ENCODE measurements around the gene S100A10. TPM values are rescaled to one million over a fixed set of nuclear protein-coding genes. Genes with fewer than 3 reads are reported as not detected.

Gene S100A10
- total RNA-seq, 4 donors from 2014 or later = 127 to 351 (median 161) TPM

GRCh38 chr1:151967091-151967490 is 26.6 kb downstream of the S100A10 start:
- DNase-seq (ENCODE audit: low spot score) (no peak), ATAC-seq (ENCODE audit: low FRiP score) (no peak)
- TF ChIP-seq, protein P1, sequence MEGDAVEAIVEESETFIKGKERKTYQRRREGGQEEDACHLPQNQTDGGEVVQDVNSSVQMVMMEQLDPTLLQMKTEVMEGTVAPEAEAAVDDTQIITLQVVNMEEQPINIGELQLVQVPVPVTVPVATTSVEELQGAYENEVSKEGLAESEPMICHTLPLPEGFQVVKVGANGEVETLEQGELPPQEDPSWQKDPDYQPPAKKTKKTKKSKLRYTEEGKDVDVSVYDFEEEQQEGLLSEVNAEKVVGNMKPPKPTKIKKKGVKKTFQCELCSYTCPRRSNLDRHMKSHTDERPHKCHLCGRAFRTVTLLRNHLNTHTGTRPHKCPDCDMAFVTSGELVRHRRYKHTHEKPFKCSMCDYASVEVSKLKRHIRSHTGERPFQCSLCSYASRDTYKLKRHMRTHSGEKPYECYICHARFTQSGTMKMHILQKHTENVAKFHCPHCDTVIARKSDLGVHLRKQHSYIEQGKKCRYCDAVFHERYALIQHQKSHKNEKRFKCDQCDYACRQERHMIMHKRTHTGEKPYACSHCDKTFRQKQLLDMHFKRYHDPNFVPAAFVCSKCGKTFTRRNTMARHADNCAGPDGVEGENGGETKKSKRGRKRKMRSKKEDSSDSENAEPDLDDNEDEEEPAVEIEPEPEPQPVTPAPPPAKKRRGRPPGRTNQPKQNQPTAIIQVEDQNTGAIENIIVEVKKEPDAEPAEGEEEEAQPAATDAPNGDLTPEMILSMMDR (IDR thresholded peaks at IDR 0.05) = no peak

- DNase-seq (ENCODE audit: low spot score) (no peak), ATAC-seq (ENCODE audit: low FRiP score) (no peak)
- TF ChIP-seq, protein P1 (IDR thresholded peaks at IDR 0.05) = no peak
These were observed 27.6 kb downstream of the S100A10 start for GRCh38 chr1:151966061-151966460.

DNA sequence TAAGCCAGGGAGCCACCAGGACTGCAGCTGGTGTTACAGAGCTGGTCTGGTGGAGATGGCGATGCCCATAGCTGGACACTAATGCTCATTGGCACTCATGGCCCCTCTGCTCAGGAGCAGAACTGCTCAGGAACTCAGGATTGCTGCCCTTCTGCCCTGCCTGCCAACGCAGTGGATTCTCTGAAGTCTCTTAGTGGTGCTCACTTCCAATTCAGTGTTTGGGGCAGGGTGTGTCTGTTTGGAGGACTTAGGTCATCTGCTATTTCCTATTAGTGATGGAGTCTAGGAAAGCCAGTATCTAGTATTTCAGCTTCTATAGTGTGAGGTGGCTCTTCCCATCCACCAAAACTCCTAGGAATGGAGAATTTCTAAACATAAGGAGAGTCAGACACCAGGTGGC is 29.1 kb downstream of the S100A10 start:
- TF ChIP-seq, protein P1 (IDR thresholded peaks at IDR 0.05) = no peak
- DNase-seq (ENCODE audit: low spot score) (no peak), ATAC-seq (ENCODE audit: low FRiP score) (no peak)

DNA sequence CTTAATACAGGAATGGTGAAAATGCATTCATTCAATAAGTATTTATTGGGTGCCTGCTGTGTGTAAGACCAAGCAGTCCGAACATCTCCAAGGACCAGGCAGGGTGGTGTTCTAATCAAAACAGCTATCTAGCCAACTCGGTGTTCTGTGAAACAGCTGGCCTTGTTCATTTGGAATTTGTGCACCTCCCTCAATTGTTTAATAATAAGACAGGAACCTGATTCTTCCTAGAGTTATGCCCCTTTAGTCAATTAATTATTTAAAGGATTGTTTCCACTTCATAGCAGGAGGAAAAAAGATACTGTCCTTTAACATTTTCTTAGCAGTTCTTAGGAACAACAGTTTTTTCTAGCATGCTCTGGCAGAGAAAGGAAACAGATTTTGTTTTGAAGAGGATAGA is 30.4 kb downstream of the S100A10 start:
- TF ChIP-seq, protein P1 (IDR thresholded peaks at IDR 0.05) = no peak
- DNase-seq (ENCODE audit: low spot score) = no peak
- no peak for ATAC-seq (ENCODE audit: low FRiP score)

- TF ChIP-seq, protein P1 (IDR thresholded peaks at IDR 0.05) = no peak
- DNase-seq (ENCODE audit: low spot score) (no peak), ATAC-seq (ENCODE audit: low FRiP score) (no peak)
These were observed 31.8 kb downstream of the S100A10 start for GRCh38 chr1:151961833-151962232.

DNA sequence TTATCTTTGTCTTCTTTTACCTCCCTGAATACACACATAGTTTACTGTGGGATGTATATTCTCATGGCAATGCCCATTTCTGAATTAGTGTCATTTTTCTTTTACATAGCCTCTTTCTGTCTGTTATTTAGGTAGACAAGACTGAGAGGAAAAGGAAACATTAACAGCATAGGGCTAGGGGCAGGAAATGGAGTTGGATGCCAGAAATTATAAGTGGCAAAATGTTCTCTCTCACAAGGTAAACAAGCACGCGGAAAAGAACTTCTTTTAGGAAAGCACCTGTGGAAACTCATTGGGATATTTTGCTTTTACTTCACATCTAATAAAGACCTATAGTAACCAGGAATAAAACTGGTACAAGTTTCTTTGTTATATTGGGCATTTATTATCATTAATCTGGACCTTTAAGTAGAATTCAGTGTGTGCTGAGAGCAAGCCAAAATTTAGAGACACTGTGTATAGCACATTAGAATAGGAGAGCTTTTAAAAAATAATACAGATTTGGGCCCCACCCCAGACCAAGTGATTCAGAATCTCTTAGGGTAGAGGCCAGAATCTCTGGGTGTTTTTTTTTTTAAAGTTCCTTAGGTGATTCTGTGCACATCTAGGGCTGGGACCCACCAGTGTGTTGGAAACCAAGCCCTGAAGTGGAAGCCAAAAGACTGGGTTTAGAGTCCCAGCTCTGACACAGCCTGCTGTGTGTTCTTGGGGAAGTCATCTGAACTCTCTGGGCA is 32.7 kb downstream of the S100A10 start:
- DNase-seq (ENCODE audit: low spot score) (no peak), ATAC-seq (ENCODE audit: low FRiP score) (no peak)
- TF ChIP-seq, protein P1 (IDR thresholded peaks at IDR 0.05) = no peak

DNA sequence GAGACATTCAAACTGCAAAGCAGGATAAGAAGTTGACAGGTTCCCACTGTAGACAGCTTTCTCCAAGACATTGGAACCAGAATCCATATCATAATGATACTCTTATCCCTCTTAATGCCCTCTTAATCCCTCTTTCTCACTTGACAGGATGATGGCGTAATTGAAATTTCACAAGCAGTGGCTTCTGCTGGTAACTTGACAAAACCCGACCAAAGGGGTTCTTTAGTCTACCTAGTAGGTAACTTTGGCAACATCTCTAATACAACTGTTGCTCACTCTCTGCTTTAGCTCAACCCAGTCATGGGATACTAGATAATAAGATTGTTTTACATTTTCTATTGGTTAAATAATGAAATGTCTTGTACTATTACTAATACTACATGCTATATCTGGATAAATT is 34.7 kb downstream of the S100A10 start:
- DNase-seq (ENCODE audit: low spot score) (no peak), ATAC-seq (ENCODE audit: low FRiP score) (no peak)
- TF ChIP-seq, protein P1 (IDR thresholded peaks at IDR 0.05) = no peak
